HL-60 (cell line): ENCODE measurements around the gene SEMA6B.

Experiments
- GABPA ChIP-seq: IDR thresholded peaks from 2 replicates; pipeline ENCODE4 v1.6.1; 2012; ENCODE audit warnings: low read depth
- POLR2AphosphoS5 ChIP-seq: IDR thresholded peaks from 2 replicates; pipeline ENCODE4 v1.6.1; 2012; ENCODE audit warnings: low read depth
- SPI1 ChIP-seq: IDR thresholded peaks from 2 replicates; pipeline ENCODE4 v1.6.1; 2012; ENCODE audit warnings: low read depth, mild to moderate bottlenecking, borderline replicate concordance
- TF ChIP-seq, protein P1 (sequence below): IDR thresholded peaks from one replicate; pipeline ENCODE4 v1.5.1; 2011; ENCODE audit warnings: low read length, control low read depth, inconsistent platforms; ENCODE audit not compliant: insufficient read depth
- TF ChIP-seq, protein P2 (sequence below): IDR thresholded peaks from 2 replicates; pipeline ENCODE4 v1.6.1; 2012; ENCODE audit warnings: low read depth; ENCODE audit not compliant: insufficient replicate concordance

DNA sequence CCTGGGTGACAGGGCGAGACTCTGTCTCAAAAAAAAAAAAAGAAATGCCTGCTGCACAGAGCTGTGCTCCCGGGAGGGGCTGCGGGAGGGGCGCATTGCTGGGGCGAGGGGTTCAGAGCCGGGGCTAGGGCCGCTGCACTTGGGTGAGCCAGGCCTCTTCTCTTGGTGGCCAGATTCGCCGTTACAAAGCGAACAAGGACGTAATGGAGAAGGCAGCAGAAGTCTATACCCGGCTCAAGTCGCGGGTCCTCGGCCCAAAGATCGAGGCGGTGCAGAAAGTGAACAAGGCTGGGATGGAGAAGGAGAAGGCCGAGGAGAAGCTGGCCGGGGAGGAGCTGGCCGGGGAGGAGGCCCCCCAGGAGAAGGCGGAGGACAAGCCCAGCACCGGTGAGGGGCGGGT, 60.2 kb downstream of the SEMA6B start:
- TF ChIP-seq, protein P1, sequence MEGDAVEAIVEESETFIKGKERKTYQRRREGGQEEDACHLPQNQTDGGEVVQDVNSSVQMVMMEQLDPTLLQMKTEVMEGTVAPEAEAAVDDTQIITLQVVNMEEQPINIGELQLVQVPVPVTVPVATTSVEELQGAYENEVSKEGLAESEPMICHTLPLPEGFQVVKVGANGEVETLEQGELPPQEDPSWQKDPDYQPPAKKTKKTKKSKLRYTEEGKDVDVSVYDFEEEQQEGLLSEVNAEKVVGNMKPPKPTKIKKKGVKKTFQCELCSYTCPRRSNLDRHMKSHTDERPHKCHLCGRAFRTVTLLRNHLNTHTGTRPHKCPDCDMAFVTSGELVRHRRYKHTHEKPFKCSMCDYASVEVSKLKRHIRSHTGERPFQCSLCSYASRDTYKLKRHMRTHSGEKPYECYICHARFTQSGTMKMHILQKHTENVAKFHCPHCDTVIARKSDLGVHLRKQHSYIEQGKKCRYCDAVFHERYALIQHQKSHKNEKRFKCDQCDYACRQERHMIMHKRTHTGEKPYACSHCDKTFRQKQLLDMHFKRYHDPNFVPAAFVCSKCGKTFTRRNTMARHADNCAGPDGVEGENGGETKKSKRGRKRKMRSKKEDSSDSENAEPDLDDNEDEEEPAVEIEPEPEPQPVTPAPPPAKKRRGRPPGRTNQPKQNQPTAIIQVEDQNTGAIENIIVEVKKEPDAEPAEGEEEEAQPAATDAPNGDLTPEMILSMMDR, result no peak
- TF ChIP-seq POLR2AphosphoS5 (no peak), GABPA (no peak), SPI1 (no peak)
- TF ChIP-seq, protein P2, sequence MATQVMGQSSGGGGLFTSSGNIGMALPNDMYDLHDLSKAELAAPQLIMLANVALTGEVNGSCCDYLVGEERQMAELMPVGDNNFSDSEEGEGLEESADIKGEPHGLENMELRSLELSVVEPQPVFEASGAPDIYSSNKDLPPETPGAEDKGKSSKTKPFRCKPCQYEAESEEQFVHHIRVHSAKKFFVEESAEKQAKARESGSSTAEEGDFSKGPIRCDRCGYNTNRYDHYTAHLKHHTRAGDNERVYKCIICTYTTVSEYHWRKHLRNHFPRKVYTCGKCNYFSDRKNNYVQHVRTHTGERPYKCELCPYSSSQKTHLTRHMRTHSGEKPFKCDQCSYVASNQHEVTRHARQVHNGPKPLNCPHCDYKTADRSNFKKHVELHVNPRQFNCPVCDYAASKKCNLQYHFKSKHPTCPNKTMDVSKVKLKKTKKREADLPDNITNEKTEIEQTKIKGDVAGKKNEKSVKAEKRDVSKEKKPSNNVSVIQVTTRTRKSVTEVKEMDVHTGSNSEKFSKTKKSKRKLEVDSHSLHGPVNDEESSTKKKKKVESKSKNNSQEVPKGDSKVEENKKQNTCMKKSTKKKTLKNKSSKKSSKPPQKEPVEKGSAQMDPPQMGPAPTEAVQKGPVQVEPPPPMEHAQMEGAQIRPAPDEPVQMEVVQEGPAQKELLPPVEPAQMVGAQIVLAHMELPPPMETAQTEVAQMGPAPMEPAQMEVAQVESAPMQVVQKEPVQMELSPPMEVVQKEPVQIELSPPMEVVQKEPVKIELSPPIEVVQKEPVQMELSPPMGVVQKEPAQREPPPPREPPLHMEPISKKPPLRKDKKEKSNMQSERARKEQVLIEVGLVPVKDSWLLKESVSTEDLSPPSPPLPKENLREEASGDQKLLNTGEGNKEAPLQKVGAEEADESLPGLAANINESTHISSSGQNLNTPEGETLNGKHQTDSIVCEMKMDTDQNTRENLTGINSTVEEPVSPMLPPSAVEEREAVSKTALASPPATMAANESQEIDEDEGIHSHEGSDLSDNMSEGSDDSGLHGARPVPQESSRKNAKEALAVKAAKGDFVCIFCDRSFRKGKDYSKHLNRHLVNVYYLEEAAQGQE, result no peak
